NCI-H1694 treated with DMSO at 0.1 percent for 48 hours (cell line): ENCODE data around the gene DNAH2.

Source experiments
- DNase-seq: peaks from one replicate; lab custom pipeline; 2025; lab: John Stamatoyannopoulos, UW

Gene DNAH2

DNA sequence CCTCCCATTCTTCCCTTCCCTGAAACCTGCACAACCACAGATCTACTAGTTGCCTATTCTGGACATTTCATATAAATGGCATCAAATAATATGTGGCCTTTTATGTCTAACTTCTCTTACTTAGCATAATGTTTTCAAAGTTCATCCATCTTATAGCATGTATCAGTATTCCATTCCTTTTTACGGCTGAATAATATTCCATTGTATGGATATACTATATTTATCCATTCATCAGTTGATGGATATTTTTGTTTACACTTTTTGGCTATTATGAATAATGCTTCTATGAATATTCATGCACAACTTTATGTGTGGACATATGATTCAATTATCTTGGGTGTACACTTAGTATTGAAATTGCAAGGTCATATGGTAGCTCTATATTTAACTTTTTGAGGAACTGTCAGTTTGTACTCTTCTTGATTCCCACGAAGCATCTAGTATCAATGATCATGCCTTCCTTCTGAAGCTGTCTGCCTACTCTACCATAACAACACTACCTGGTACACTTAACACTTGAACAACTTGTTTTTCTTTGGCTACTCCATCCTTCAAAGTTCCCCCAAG lies 158.3 kb downstream of the DNAH2 start:
- DNase-seq: no peak

- DNase-seq: no peak
These were observed 160.7 kb downstream of the DNAH2 start for GRCh38 chr17:7878234-7878633.

DNA sequence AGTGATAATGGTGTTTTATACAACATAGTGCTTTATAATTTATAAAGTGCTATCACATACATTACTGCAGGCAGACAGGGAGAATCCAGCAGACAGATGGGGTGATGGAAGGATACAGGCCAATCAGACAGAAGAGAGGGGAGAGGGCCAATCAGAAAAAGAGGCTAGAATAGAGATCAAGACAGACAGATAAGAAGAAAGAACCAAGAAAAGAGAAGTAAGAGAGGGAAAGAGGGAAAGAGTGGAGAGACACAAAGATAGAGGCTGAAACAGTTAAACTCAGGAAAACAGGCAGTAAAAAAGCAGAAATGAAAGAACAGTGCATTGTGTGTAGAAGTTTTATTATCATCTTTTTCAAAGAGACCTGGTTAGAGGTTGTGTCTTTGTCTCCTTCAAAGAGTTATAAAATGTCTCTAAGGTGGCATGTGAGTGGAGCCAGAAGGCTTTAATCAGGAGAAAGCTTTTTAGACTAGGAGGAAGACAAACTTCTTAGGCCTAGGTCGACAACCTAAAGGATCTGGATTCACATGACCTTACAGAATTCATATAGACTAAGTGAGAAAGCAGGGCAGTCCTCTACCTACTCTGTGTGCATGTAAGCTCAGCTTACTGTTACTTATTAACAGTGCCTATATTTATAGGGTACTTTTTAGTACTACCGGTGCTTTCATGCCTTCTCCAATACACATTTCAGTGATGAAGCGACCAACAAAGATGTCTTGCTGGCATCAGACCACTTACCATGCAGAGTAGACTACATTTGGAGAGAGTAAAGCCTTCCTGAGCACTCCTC lies 162.7 kb downstream of the DNAH2 start:
- peak; percentile 11 for DNase-seq

- DNase-seq: peak; percentile 96
These were observed 163.9 kb downstream of the DNAH2 start for GRCh38 chr17:7881276-7882054.

DNA sequence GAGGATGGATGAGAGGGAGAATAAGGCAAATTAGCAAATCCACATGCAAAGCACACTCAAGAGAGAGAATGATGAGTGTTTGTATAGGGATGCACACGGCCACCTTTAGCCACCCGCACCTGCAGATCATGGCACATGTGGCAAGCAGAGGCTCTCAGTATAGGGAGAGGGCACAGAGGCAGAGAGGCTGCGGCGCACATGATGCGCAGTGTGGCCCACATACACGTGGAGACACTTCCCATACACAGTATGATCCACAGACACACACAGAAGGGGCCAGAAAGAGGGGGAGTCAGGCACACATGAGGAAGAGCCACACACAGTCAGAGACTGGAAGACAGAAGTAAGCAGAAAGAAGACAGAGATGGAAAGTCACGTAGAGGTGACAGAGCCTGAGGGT lies 164.5 kb downstream of the DNAH2 start:
- peak; percentile 67 for DNase-seq

GRCh38 chr17:7882629-7883028 lies 165.1 kb downstream of the DNAH2 start:
- peak; percentile 64 for DNase-seq
